ENCODE results near the gene GPD1L. TPM values are rescaled to one million over a fixed set of nuclear protein-coding genes. Genes with fewer than 3 reads are reported as not detected.
A peak's percentile ranks its signal among the peaks of the same experiment; 100 is the strongest.

The GPD1L gene
- total RNA-seq, 1 donor from 2014 or later, result 21.3 TPM

GRCh38 chr3:32129832-32130231 is 23.4 kb downstream of the GPD1L start:
- Histone ChIP-seq H3K4me3 (ENCODE audit: low read depth, low read length) (no peak overlapping the region), H3K27me3 (ENCODE audit: control insufficient read depth, insufficient read depth, low read length) (peaks cover 4% of the 10 kb centered on the region), H3K36me3 (ENCODE audit: control insufficient read depth, insufficient read depth, low read length) (no peaks in the 10 kb centered on the region)
- FAIRE-seq (no peak), DNase-seq (ENCODE audit: low read depth) (no peak)
- TF ChIP-seq CTCF (IDR thresholded peaks at IDR 0.05; ENCODE audit: insufficient read depth, low read length, severe bottlenecking), result no peak

DNA sequence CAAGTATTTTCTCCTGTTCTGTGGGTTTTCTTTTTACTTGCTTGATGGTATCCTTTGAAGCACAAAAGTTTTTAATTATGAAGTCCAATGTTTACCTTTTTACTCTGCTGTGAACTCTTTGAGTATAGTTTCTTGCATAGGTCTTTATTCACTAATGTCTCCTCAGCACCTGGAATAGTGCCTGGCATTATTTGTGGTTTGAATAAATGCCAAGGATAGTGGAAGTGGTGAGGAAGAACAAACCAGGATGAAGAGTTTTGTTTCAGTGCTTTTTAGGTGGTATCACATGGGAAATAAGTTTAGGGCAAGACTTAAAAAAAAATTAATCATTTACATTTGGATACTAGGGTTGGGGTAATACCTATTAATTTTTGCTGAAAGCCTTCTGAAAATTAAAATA is 25.7 kb downstream of the GPD1L start:
- DNase-seq (ENCODE audit: low read depth), result peak; percentile 57
- FAIRE-seq, result no peak
- peaks cover 7% of the 10 kb centered on the region for H3K27me3 ChIP-seq (ENCODE audit: control insufficient read depth, insufficient read depth, low read length)
- TF ChIP-seq CTCF (IDR thresholded peaks at IDR 0.05; ENCODE audit: insufficient read depth, low read length, severe bottlenecking), result no peak
- no peaks in the 10 kb centered on the region for H3K36me3 ChIP-seq (ENCODE audit: control insufficient read depth, insufficient read depth, low read length)
- H3K4me3 ChIP-seq (ENCODE audit: low read depth, low read length), result no peak overlapping the region

- no peak for TF ChIP-seq CTCF (IDR thresholded peaks at IDR 0.05; ENCODE audit: insufficient read depth, low read length, severe bottlenecking)
- H3K27me3 ChIP-seq (ENCODE audit: control insufficient read depth, insufficient read depth, low read length), result peaks cover 7% of the 10 kb centered on the region
- H3K36me3 ChIP-seq (ENCODE audit: control insufficient read depth, insufficient read depth, low read length), result no peaks in the 10 kb centered on the region
- no peak for FAIRE-seq
- peak; percentile 77 for DNase-seq (ENCODE audit: low read depth)
- H3K4me3 ChIP-seq (ENCODE audit: low read depth, low read length), result no peak overlapping the region
Measured at GRCh38 chr3:32132706-32133105, 26.3 kb downstream of the GPD1L start.

- Histone ChIP-seq H3K27me3 (ENCODE audit: control insufficient read depth, insufficient read depth, low read length) (peaks cover 14% of the 10 kb centered on the region), H3K36me3 (ENCODE audit: control insufficient read depth, insufficient read depth, low read length) (no peaks in the 10 kb centered on the region), H3K4me3 (ENCODE audit: low read depth, low read length) (no peak overlapping the region)
- no peak for FAIRE-seq
- TF ChIP-seq CTCF (IDR thresholded peaks at IDR 0.05; ENCODE audit: insufficient read depth, low read length, severe bottlenecking), result no peak
- no peak for DNase-seq (ENCODE audit: low read depth)
Measured at GRCh38 chr3:32136703-32137102, 30.3 kb downstream of the GPD1L start.

GRCh38 chr3:32137870-32138269 is 31.4 kb downstream of the GPD1L start:
- Histone ChIP-seq H3K27me3 (ENCODE audit: control insufficient read depth, insufficient read depth, low read length) (peaks cover 14% of the 10 kb centered on the region), H3K4me3 (ENCODE audit: low read depth, low read length) (no peak overlapping the region), H3K36me3 (ENCODE audit: control insufficient read depth, insufficient read depth, low read length) (no peaks in the 10 kb centered on the region)
- FAIRE-seq, result no peak
- DNase-seq (ENCODE audit: low read depth), result no peak
- TF ChIP-seq CTCF (IDR thresholded peaks at IDR 0.05; ENCODE audit: insufficient read depth, low read length, severe bottlenecking), result no peak

DNA sequence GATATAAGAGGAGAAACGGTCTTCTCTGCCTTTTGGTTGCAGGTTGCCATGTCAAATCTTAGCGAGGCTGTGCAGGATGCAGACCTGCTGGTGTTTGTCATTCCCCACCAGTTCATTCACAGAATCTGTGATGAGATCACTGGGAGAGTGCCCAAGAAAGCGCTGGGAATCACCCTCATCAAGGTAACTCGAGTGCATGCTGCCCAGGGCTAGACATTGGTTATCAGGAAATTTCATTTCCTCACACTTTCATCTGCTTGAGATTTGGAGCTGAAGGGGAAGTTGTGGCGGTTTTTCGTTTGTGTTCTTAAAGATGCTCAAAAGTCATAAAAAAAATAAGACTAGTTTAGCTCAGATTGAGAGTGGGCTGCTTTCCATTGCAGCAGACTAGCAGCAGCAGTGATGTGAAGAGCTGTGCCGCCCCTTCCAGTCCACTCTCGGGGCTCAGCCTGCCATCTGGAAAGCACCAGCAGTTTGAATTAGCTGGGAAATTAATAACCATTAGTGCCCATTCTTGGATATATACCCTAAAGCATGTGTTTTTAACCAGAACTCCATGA is 32.2 kb downstream of the GPD1L start:
- H3K4me3 ChIP-seq (ENCODE audit: low read depth, low read length), result no peak overlapping the region
- TF ChIP-seq CTCF (IDR thresholded peaks at IDR 0.05; ENCODE audit: insufficient read depth, low read length, severe bottlenecking), result no peak
- DNase-seq (ENCODE audit: low read depth) (peak; percentile 36), FAIRE-seq (no peak)
- peaks cover 12% of the 10 kb centered on the region for H3K27me3 ChIP-seq (ENCODE audit: control insufficient read depth, insufficient read depth, low read length)
- no peaks in the 10 kb centered on the region for H3K36me3 ChIP-seq (ENCODE audit: control insufficient read depth, insufficient read depth, low read length)
